ENCODE results near the gene CR1L. TPM values are rescaled to one million over a fixed set of nuclear protein-coding genes. Genes with fewer than 3 reads are reported as not detected.

CR1L gene
- total and polyA plus RNA-seq, 9 of the 15 experiments (the other 6 are each of a cell fraction or from before 2014, with no cell fraction given) = 10.1 to 74.8 (median 34.3) TPM

GRCh38 chr1:207648334-207649209 lies 3.6 kb downstream of the CR1L start:
- POLR2A ChIA-PET = interaction anchor here (0.6 to 2.3 kb wide), 9 partner anchors 10 to 100 kb away, joined by 3 to 21 read pairs (median 4); no protein-coding TSS in a partner anchor
- Histone ChIP-seq H3K27me3 (ENCODE audit: control insufficient read depth in 2 of 2, insufficient read depth in 2 of 2, low read length in 2 of 2) (no peaks in the 10 kb centered on the region), H3K9me3 (replicated peaks; ENCODE audit: control insufficient read depth, insufficient read depth, low read depth, low read length) (no peaks in the 10 kb centered on the region), H3K79me2 (ENCODE audit: control insufficient read depth, insufficient read depth, low read length) (peaks cover 87% of the 10 kb centered on the region), H3K4me1 (replicated peaks in 1 of 2; ENCODE audit: control insufficient read depth in 2 of 2, insufficient read depth in 2 of 2, low read length in 2 of 2) (peaks cover 30 to 44% of the 10 kb centered on the region in 2 experiments), H3K9ac (ENCODE audit: insufficient read depth in 1 of 2, low read depth in 2 of 2, low read length in 2 of 2) (peak overlapping the region; percentile 15 to 75; a peak in 3 of 4 replicates), H3K27ac (ENCODE audit: extremely low read depth, low read depth, low read length) (peak overlapping the region; percentile 88), H3K4me3 (peak overlapping the region; percentile 5; the same call in 1 of the 2 replicates), H2AFZ (ENCODE audit: low read depth, low read length) (peak overlapping the region; percentile 56), H3K36me3 (ENCODE audit: control insufficient read depth, insufficient read depth, low read length) (peaks cover 8% of the 10 kb centered on the region; the same call in 2 of the 3 replicates), H4K20me1 (replicated peaks; ENCODE audit: control insufficient read depth, insufficient read depth, low read length) (no peaks in the 10 kb centered on the region), H3K9me1 (ENCODE audit: control insufficient read depth, insufficient read depth, low read length) (no peaks in the 10 kb centered on the region), H3K4me2 (ENCODE audit: insufficient read depth, low read length) (peak overlapping the region; percentile 96)
- CTCF ChIA-PET (ENCODE audit: low intra/inter-chr PET ratio) = no interaction called here
- in situ Hi-C loops (cut with MboI) (no loop called here), intact Hi-C loops (cut with micrococcal nuclease) (loop anchor here (5.0 to 10.0 kb wide), 2 partner anchors 104 to 594 kb away; partner anchors contain the start of genes CD46, PFKFB2 and YOD1)
- no TSS peak for BruUV-seq (replicated peaks)
- 11% methylated on average over 5 of the region's 5 CpGs for WGBS (ENCODE audit: insufficient coverage, low coverage, missing lambda C conversion rate)
- ATAC-seq (no peak), DNase-seq (ENCODE audit: extremely low read depth in 1 of 4, low spot score in 3 of 4) (peak in 1 of 4 experiments; percentile 71), FAIRE-seq (no peak)
- TF ChIP-seq HEY1 (CRISPR knock-in tag; IDR thresholded peaks at IDR 0.05; ENCODE audit: borderline replicate concordance) (no peak), CREBBP (IDR thresholded peaks at IDR 0.05; ENCODE audit: low read depth, low read length) (no peak), ARID1B (IDR thresholded peaks at IDR 0.05) (no peak; the same call in 1 of the 2 replicates), ZSCAN32 (CRISPR knock-in tag; IDR thresholded peaks at IDR 0.05) (no peak), SMARCB1 (IDR thresholded peaks at IDR 0.05; ENCODE audit: insufficient read length, low read depth) (peak; percentile 52), TFAP4 (CRISPR knock-in tag; IDR thresholded peaks at IDR 0.05; ENCODE audit: borderline replicate concordance) (no peak), STAT5A (IDR thresholded peaks at IDR 0.05; ENCODE audit: borderline replicate concordance, low read length) (peak; percentile 9; the same call in 1 of the 2 replicates), OTX1 (CRISPR knock-in tag; IDR thresholded peaks at IDR 0.05) (no peak), SMAD4 (CRISPR knock-in tag; conservative IDR thresholded peaks at IDR 0.05) (0 out of 2 replicates have a peak, but pooled peaks have one; percentile 28), NFXL1 (CRISPR knock-in tag; IDR thresholded peaks at IDR 0.05) (no peak)
- TF ChIP-seq, protein P1, sequence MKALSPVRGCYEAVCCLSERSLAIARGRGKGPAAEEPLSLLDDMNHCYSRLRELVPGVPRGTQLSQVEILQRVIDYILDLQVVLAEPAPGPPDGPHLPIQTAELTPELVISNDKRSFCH (CRISPR knock-in tag; IDR thresholded peaks at IDR 0.05) = no peak
- TF ChIP-seq, protein P1 (tag; IDR thresholded peaks at IDR 0.05) = no peak

Data from K562 (cell line).